Chondrocyte (in vitro differentiated cells): ENCODE data around the gene LIMK2. TPM values are rescaled to one million over a fixed set of nuclear protein-coding genes. Genes with fewer than 3 reads are reported as not detected.

Source experiments
- DNase-seq: peaks from one replicate; pipeline ENCODE4 v3.0.0; 2021; ENCODE audit warnings: mixed read lengths, low spot score
- H3K27ac Mint-ChIP-seq: one replicate; pipeline ENCODE4 v1.8.0; 2021; ENCODE audit warnings: mild to moderate bottlenecking, moderate library complexity, mixed read lengths; ENCODE audit not compliant: unreplicated experiment
- H3K27me3 Mint-ChIP-seq: 2 replicates; pipeline ENCODE4 v1.8.0; 2021; ENCODE audit warnings: low read depth, mixed read lengths
- H3K36me3 Mint-ChIP-seq: 2 replicates; pipeline ENCODE4 v1.8.0; 2021; ENCODE audit warnings: low read depth, mixed read lengths
- H3K4me1 Mint-ChIP-seq: 2 replicates; pipeline ENCODE4 v1.8.0; 2021; ENCODE audit warnings: low read depth, mild to moderate bottlenecking, mixed read lengths
- H3K4me3 Mint-ChIP-seq: one replicate; pipeline ENCODE4 v1.8.0; 2021; ENCODE audit warnings: mild to moderate bottlenecking, moderate library complexity, mixed read lengths; ENCODE audit not compliant: unreplicated experiment
- H3K9me3 Mint-ChIP-seq: 2 replicates; pipeline ENCODE4 v1.8.0; 2021; ENCODE audit warnings: low read depth, mixed read lengths
- CTCF ChIP-seq: fragments of 200-600 bp; sonication (generic); IDR thresholded peaks from 2 replicates; pipeline ENCODE4 v1.5.0; 2021; ENCODE audit warnings: antibody characterized with exemption, mild to moderate bottlenecking, moderate library complexity
- total RNA-seq: library from RNA; stranded (reverse); gene quantifications from 3 replicates; pipeline ENCODE4 v1.2.1, GENCODE V29; 2021

Gene LIMK2
- total RNA-seq, 1 donor from 2014 or later = 58.6 TPM

DNA sequence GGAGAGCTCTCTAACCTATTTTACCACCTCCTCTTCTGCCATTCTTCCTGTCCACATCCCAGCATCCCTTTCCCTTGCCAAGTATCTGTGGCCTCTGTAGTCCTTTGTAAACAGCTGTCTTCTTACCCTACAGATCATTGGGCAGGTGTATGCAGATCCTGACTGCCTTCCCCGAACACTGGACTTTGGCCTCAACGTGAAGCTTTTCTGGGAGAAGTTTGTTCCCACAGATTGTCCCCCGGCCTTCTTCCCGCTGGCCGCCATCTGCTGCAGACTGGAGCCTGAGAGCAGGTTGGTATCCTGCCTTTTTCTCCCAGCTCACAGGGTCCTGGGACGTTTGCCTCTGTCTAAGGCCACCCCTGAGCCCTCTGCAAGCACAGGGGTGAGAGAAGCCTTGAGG, 62.9 kb downstream of the LIMK2 start:
- TF ChIP-seq CTCF = no peak
- H3K27me3 Mint-ChIP-seq = no peaks in the 10 kb centered on the region
- no peak overlapping the region for H3K27ac Mint-ChIP-seq
- H3K4me3 Mint-ChIP-seq = no peak overlapping the region
- H3K4me1 Mint-ChIP-seq = peaks cover 15% of the 10 kb centered on the region
- H3K9me3 Mint-ChIP-seq = no peaks in the 10 kb centered on the region
- DNase-seq = no peak
- peaks cover 29% of the 10 kb centered on the region for H3K36me3 Mint-ChIP-seq

- peaks cover 25% of the 10 kb centered on the region for H3K36me3 Mint-ChIP-seq
- H3K4me3 Mint-ChIP-seq = no peak overlapping the region
- H3K27me3 Mint-ChIP-seq = no peaks in the 10 kb centered on the region
- H3K27ac Mint-ChIP-seq = no peak overlapping the region
- no peak for TF ChIP-seq CTCF
- no peak for DNase-seq
- H3K9me3 Mint-ChIP-seq = no peaks in the 10 kb centered on the region
- peaks cover 10% of the 10 kb centered on the region for H3K4me1 Mint-ChIP-seq
Observed at GRCh38 chr22:31275576-31275975, 63.5 kb downstream of the LIMK2 start.

DNA sequence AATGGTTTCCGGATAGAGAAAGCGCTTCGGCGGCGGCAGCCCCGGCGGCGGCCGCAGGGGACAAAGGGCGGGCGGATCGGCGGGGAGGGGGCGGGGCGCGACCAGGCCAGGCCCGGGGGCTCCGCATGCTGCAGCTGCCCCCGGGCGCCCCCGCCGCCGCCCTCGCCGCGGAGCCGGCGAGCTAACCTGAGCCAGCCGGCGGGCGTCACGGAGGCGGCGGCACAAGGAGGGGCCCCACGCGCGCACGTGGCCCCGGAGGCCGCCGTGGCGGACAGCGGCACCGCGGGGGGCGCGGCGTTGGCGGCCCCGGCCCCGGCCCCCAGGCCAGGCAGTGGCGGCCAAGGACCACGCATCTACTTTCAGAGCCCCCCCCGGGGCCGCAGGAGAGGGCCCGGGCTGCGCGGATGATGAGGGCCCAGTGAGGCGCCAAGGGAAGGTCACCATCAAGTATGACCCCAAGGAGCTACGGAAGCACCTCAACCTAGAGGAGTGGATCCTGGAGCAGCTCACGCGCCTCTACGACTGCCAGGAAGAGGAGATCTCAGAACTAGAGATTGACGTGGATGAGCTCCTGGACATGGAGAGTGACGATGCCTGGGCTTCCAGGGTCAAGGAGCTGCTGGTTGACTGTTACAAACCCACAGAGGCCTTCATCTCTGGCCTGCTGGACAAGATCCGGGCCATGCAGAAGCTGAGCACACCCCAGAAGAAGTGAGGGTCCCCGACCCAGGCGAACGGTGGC, 64.5 kb downstream of the LIMK2 start:
- H3K27ac Mint-ChIP-seq = no peak overlapping the region
- H3K36me3 Mint-ChIP-seq = peaks cover 25% of the 10 kb centered on the region

DNA sequence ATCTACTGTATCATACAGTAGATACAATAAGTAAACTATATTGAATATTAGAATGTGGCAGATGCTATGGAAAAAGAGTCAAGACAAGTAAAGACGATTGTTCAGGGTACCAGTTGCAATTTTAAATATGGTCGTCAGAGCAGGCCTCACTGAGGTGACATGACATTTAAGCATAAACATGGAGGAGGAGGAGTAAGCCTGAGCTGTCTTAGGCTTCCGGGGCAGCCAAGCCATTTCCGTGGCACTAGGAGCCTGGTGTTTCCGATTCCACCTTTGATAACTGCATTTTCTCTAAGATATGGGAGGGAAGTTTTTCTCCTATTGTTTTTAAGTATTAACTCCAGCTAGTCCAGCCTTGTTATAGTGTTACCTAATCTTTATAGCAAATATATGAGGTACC, 65.6 kb downstream of the LIMK2 start:
- no peak for TF ChIP-seq CTCF
- no peak for DNase-seq
- Mint-ChIP-seq H3K36me3 (peaks cover 26% of the 10 kb centered on the region), H3K27me3 (no peaks in the 10 kb centered on the region), H3K9me3 (no peaks in the 10 kb centered on the region), H3K4me1 (no peaks in the 10 kb centered on the region), H3K4me3 (no peak overlapping the region), H3K27ac (no peak overlapping the region)

More for the DNA sequence above, 64.5 kb downstream of the LIMK2 start:
- Mint-ChIP-seq H3K4me3 (no peak overlapping the region), H3K9me3 (no peaks in the 10 kb centered on the region), H3K4me1 (peaks cover 2% of the 10 kb centered on the region), H3K27me3 (no peaks in the 10 kb centered on the region)
- DNase-seq = no peak
- TF ChIP-seq CTCF = no peak

DNA sequence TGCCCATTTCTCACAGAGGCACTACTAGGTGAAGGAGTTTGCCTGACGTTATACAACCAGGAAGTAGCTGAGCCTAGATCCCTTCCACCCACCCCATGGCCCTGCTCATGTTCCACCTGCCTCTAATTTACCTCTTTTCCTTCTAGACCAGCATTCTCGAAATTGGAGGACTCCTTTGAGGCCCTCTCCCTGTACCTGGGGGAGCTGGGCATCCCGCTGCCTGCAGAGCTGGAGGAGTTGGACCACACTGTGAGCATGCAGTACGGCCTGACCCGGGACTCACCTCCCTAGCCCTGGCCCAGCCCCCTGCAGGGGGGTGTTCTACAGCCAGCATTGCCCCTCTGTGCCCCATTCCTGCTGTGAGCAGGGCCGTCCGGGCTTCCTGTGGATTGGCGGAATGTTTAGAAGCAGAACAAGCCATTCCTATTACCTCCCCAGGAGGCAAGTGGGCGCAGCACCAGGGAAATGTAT, 66.1 kb downstream of the LIMK2 start:
- H3K4me3 Mint-ChIP-seq = no peak overlapping the region
- H3K27me3 Mint-ChIP-seq = no peaks in the 10 kb centered on the region
- DNase-seq = no peak
- no peak for TF ChIP-seq CTCF
- no peak overlapping the region for H3K27ac Mint-ChIP-seq
- H3K36me3 Mint-ChIP-seq = peaks cover 26% of the 10 kb centered on the region
- no peaks in the 10 kb centered on the region for H3K9me3 Mint-ChIP-seq
- no peaks in the 10 kb centered on the region for H3K4me1 Mint-ChIP-seq
